OCI-M2 (cell line): ENCODE data around the gene MTMR10.

Source experiments
- DNase-seq: peaks from one replicate; lab custom pipeline; 2025; ENCODE audit not compliant: unreplicated experiment; lab: John Stamatoyannopoulos, UW

MTMR10 gene, protein sequence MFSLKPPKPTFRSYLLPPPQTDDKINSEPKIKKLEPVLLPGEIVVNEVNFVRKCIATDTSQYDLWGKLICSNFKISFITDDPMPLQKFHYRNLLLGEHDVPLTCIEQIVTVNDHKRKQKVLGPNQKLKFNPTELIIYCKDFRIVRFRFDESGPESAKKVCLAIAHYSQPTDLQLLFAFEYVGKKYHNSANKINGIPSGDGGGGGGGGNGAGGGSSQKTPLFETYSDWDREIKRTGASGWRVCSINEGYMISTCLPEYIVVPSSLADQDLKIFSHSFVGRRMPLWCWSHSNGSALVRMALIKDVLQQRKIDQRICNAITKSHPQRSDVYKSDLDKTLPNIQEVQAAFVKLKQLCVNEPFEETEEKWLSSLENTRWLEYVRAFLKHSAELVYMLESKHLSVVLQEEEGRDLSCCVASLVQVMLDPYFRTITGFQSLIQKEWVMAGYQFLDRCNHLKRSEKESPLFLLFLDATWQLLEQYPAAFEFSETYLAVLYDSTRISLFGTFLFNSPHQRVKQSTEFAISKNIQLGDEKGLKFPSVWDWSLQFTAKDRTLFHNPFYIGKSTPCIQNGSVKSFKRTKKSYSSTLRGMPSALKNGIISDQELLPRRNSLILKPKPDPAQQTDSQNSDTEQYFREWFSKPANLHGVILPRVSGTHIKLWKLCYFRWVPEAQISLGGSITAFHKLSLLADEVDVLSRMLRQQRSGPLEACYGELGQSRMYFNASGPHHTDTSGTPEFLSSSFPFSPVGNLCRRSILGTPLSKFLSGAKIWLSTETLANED

DNA sequence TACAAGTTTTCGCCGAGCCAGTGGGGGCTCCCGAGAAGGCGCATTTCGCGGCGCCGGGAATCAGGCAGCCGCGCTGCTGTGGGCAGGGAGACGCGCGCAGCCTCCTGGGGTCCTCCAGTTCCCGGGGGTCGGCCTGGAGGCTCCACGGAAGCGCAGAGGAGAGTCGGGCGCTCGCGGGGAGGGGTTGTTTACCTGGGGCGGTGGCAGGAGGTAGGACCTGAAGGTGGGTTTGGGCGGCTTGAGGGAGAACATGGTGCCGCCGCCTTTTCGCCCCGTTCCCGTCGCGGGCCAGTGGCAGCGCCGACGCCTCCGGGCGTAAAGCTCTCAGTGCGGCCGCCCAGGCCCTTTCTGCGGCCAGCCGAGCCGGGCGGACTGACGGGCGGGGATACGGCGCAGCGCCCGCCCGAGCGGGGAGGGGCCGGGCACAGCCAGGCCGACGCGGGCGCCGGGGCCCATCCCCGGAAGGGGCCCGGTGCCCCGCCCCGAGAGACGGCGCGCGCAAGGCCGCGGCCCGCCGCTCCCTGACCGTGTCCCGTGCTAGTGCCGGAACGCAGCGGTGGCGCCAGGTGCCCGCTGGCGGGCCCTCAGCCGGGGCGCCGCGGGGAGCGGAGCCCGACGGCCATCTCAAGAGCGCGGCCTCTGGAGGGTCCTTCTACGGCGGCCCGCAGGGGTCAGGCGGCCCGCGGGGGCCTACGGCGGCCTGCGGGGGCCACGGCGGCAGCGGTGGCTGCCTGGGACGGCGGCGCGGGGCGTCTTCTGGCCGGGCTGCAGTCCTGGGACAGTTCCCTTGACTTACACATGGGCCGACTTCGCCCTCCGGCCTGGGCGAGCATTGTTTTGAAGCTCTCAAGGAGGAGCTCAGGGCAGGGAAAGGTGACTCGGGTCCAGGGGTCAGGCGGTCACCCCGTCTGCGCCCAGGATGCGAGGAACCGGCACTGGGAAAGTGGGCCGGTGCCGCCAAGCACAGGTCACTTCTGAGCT is at the start of gene MTMR10:
Gene MTMR10 (minus strand): TSS at position 374 of the 981 bp plus-strand sequence. CDS start 122 bp downstream, at position 252.
- no peak for DNase-seq

DNA sequence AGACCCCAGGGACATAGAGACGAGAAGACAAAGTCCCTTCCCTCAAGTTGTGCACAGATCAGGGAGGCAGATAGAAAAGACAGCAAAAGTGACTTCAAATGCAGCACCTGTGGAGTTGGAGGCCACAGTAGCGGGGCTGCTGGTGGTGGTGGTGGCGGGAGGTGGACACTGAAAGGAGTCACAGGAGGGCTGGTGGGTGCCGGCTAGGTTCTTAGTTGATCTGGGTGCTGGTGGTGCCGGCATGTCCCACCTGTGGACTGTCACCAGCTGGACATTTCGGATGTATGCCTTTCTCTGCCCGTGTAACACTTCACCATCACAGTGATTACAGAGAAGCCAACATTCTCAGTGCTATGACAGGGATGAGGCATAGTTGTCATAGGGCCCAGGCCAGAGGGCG is 49.2 kb upstream of the MTMR10 start:
- no peak for DNase-seq

DNA sequence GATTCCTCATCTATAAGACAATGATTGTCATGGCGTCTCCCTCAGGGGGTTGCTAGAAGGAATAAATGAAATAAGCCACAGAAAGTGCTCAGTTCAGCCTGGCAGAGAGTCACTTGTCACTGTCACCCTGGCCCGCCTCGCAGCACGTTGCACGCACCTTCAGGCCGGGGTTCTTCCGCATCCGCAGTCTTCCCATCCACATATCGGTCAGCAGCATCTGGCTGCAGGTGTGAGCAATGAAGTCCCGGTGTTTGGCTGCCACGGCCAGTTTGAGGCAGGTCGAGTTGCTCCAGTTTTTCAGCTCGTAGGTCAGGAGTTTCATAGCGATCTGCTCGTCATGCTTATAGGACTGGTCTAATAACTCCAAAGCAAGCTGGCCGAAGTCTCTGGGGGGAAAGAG is 48.5 kb upstream of the MTMR10 start:
- DNase-seq, result no peak

DNA sequence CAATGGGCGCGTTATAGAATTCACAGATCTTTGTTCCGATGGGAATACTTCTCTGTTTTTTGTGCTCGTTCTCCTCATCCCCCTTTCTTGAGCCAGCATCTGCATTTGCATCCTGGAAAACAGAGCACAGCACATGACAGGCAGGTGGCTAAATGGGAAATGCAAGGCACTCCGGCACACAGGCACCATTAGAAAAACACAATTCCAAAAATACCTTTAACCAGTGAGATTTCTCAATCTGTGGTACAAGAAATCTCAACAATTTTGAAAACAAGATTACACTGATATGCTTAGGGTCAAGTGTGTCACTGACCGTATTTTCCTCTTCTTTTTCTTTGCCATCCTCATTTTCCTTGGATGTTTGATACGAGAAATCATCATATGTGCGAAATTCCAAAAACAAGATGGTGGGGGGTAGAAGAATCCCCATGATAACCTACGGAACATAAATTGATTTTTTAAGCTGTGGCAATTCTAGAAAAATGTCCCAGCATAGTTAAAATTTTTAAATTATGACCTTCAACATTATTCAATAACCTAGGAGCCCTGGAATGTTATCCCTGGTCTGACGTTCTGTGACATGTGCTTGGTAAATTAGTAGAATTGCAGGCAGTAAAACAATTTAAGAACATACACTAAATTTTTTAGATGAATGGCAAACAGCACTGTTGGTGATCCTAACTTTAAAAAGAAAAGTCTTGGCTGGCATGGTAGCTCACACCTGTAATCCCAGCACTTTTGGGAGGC is 46.5 kb upstream of the MTMR10 start:
- DNase-seq, result no peak

DNA sequence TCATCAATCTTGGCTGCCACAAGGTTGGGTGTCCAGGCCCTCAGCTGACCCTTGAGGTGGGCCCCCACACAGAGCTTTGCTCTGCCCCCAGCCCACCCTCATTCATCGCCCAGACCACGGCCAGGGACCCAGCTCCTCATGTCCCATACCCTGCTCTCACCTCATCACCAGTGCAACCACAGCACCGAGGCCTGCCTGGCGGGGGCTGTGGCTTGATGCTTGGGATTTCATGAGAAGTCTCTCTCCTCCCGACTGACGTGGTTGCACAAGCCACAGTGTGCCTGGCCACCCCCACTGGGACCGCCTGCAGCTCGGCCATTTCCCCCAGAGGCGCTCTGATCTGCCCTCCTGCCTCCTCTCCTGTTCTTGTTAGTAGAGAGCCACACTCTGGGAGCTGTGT is 45.4 kb upstream of the MTMR10 start:
- no peak for DNase-seq

DNA sequence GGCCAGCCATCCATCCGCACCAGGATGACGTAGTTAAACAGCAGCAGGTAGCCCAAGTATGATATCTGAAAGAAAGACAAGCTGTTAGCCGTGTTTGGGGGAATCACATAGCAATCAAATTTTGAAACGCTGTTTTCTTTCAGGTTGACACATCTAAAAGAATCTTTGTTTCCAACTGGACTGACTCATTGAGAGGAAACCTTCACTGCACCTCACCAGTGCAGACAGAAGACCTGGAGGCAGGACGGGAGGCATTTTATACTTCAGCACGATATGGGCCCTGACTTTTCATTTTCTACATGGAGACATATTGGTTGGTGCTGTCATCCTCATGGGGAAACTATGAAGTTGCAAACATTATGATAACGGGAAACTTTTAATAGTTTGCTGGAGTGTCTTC is 44.2 kb upstream of the MTMR10 start:
- DNase-seq, result no peak

DNA sequence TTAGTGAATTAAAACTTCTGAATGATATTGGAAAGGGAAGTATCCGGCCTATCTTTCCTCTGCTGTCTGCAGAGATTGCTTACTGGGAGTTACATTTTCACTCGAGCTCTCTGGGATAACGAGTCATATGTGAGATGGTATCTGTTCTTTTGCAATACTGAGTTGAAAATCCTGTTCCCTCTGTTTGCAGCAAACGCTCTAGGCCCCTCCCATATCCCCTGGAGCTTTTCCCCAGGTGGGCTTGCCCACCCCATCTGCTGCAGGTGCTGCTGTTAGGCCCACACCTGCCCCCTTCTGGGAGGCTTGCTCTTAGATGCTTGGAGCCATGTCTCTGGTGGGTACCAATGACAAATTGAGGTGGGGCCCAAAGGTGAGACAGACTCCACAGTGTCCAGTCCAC is 42.7 kb upstream of the MTMR10 start:
- no peak for DNase-seq

DNA sequence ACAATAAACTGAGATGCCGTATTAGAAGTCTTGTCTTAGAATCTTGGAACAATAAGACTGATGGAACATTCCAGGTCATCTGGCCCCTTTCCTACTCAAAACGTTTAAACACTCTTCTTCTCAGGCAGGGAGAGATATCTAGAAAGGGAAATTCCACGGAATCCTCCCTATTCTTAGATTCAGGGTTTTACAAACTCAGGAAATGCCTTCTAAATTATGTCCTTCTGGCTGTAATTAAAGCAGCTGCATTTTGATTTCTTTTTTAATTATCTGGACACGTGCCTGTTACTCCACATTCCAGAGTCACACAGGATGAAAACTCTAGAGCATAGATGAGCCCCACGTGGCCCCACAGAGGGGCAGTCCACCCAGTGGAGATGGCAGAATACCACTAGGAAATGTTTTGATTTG is 41.5 kb upstream of the MTMR10 start:
- no peak for DNase-seq

DNA sequence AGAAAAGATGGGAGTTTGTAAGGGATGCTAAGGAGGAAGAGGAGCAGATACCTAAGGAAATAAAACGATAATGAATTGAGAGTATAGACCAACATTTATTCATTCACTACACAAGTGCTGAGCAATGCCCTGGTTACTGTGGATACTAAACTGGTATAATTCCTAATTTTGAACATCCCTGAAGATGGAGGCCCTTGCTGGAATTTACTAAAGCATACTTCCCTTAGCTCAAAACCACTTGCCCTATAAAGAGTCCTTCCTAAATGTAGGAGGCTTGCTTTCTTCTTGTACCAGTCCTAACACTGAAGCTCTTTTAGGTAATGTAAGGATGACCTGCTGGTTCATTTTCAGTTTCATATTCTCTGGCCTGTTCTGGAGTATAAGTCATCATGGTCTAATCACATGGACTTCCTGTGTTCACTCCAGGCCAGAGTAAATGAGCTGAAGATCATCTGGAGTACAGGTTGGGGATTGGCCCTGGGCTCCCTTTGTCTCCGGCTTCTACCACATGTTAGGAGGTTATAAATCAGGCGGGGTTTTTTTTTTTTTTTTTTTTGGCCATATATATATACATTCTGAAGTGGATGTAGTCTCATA is 40.1 kb upstream of the MTMR10 start:
- DNase-seq, result no peak

DNA sequence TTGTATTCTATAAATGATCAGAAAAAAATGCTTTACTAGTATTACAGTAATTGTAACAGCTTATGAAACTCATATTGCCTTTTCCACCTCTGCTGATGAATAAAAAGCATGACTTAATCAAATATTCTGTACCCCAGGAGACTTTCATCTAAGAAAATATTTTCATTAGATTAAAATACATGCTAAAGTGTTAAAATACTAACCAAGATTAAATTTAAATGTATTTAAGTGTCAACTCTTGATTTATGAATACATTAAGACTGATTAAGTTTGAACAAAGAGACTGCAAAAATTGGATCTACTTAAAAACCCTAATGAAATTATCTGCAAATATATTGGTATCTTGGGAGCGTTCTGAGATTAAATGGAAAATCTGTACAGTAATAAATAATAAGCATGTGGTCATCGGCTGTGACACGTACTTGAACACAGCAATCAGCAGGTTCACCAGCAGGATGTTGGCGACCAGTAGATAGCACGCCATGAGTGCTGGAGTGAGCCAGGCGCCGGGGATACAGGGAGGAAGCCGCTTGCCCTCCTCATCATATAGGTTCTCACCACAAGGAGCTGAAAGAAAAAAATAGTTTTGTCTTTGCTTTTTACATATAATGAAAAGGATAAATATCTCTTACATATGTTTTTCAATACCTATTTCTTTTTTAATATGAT is 36.6 kb upstream of the MTMR10 start:
- no peak for DNase-seq

DNA sequence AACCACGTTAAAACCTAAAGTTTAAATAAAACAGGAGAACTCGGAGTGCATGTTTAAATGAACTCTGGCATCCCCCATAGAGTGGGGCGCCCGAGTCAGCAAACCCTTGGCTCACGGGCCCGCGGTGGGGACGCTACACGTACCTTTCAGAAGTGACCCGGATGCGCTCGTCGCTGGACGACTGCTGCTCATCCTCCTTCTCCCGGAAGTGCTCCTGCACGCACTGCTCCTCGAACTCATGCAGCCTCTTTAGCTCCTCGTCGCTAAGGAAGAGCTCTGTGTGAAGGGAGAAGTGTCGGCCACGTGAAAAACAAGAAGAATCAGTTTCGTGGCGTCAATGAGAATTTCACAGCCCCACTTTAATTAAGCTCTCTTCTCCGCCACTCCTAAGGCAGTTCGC is 34.6 kb upstream of the MTMR10 start:
- DNase-seq, result no peak

DNA sequence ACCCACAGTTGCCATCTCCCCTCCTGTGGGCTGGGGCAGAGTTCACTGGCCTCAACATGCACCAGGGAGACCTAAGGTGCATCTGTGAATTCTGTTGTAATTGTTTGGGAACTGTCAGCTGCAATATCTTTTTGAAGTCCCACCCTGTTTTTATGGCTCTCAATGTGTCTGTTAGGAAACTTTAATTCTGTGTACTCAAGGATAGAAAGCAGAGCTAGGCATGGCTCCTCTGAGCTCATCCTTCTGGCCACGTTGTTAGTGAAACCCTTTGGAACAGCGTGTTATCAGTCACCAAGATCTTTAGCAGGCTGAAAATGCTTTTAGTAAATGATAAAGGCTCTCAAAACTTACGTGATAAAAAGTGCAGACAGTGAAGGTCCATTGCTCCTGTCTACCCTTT is 33.6 kb upstream of the MTMR10 start:
- DNase-seq, result no peak

DNA sequence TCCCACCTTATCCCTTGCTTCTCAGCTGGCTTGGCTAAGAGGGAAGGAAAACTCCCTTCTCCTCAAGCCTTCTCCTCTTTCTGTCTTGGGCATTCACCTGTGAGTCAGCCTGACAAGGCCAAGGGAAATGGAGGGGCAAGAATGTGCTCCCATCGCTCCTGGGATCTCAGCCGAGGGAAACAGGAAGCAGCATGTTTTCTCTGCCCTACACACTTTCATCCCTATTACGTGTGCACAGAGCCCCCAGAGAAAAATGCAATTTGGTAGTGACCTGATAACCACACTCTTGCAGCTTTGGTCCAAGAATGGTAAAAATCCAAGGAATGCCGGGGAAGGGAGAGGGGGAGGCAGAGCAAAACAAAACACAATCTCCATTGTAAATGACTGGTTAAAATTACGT is 32.9 kb upstream of the MTMR10 start:
- DNase-seq, result no peak

DNA sequence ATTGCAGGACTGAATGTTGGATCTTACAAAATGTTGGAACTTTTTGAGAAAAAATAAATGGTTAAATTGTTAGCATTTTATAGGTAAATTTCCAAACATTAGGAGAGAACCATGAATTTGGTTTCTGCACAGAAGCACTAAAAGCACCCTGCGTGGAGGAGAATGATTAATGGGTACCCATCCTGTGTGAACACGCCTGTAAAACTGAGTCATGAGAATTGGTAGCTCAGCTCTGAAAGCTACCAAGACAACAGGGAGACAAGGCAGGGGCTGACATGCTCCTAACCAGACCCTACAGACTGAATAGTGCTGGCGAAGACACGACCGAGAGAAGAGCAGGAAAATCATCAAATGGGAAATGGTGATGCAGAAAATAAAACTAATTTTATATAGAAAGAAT is 32.4 kb upstream of the MTMR10 start:
- DNase-seq, result no peak

DNA sequence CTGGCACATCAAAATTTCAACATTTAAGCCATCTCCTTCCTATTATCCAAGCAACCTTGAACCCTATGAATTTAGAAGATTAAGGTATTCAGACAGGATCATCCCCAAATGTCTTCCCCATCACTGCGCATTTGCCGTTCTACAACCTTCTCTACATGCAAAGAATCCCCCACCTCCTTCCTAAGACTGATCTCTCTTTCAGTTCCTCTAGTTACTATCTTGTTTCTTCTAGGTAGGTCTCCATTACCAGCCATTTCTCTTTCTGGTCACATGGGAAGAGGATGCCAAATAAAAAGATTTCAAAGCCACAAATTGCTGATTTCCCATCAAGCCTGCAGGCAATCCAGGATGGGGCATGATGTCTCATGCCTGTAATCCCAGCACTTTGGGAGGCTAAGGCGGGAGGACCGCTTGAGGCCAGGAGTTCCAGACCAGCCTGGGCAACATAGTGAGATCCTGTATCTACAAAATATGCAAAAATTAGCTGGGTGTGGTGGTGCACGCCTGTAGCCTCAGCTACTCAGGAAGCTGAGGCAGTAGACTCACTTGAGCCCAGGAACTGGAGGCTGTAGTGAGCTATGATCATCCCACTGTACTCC is 29.7 kb upstream of the MTMR10 start:
- no peak for DNase-seq

DNA sequence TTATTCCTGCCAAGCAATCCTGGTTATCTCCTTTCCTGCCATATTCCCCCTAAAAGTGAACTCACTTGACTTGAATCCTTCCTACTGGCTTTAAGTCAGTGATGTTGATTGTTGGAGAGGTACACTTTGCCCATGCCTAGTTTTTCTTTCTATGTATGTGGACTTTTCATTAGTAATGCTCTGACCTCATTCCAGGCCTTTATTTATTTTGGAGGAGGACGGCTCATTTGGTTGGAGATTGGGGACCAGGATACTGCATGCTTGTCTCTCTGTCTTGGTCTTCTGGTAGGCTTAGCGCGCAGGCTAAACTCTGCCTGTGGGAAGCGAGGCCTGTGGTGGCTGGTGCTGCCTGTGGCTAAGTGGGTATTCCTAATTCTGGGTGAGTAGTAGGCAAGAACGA is 29.1 kb upstream of the MTMR10 start:
- no peak for DNase-seq

DNA sequence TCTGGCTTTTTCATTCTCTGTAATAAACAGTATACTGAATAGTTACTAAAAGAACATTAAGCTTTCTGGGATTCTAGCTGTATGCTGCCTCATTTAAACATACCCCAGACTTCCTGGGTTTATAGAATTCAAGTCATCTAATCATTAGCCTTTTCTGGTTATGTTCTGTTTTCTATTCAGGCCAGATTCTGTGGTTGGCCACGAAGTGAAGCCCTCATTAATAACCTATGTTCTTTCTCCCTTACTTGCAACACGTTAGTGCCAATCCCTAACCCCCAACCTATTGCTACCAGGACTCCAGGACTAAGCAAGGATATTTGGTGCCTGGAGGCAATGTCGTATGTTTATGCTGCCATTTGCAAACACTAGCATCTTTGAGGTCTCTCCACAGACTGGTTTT is 28.6 kb upstream of the MTMR10 start:
- no peak for DNase-seq

DNA sequence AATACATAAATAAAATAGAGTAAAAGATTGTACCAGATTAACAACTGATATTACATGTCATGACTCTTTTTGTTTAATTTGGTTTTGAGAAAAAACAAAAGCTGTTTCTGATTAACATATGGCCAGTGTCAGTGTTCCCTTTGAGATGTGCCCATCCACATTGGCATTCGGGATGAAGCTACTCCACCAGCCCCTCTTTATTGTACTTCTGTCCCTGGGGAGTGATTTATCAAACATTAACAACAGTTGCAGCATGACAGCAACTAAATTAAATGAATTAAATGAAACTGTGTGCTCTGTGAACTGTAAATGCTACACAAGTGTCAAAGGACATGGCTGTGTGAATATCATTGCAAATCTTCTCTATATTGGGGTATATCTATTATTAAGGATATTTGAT is 25.9 kb upstream of the MTMR10 start:
- DNase-seq, result no peak

DNA sequence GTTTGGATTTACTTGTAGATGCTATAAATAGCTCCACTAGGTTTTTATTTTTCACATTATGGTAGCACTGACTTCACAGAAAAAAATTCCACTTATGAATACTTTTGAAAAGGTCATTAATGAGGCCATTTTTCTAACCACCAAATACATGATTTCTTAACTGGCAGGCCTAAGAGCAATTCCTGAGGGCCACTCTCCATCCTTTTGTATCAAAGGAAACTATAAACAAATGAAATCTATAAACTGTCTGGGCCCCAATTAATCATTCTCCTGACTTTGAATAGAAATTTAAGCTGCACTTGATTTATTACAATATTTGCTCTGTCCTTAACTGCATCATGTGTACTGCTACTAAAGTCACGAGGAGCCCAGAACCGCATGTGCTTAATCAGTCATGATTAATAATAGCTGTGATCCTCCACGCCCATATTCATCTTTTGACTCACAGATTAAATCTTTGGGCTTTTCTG is 25.1 kb upstream of the MTMR10 start:
- DNase-seq, result no peak
